Gastrocnemius medialis (tissue), 4 donors: ENCODE results near the gene ARF1. TPM values are rescaled to one million over a fixed set of nuclear protein-coding genes. Genes with fewer than 3 reads are reported as not detected.

Experiments used
- ATAC-seq, 2 donors: fragments of 150-250 bp; one replicate each; pipeline ENCODE4 v1.9.1; 2016
- DNase-seq, 2 donors: peaks; one replicate each; pipeline ENCODE4 v3.0.0-alpha.2; 2019
- H3K27ac ChIP-seq, 4 donors: fragments of 200-600 bp; sonication (generic); 1 replicate in 1 of 4; 2 replicates in 3 of 4; pipeline ENCODE4 v1.5.1; 2016 to 2018; ENCODE audit warnings: mild to moderate bottlenecking in 2 of 4, moderate library complexity in 1 of 4
- H3K27me3 ChIP-seq, 3 donors: fragments of 200-600 bp; sonication (generic) in 2 of 3; 1 replicate in 1 of 3; 2 replicates in 2 of 3; pipeline versions ENCODE4 v1.5.1 to v1.6.0; 2016 to 2019; ENCODE audit warnings: mild to moderate bottlenecking in 1 of 3, moderate library complexity in 1 of 3
- H3K36me3 ChIP-seq, 2 donors: fragments of 200-600 bp; sonication (generic) in 1 of 2; one replicate each; pipeline ENCODE4 v1.5.1; 2017 to 2018
- H3K4me1 ChIP-seq, 2 donors: fragments of 200-600 bp; sonication (generic) in 1 of 2; one replicate each; pipeline ENCODE4 v1.5.1; 2016 to 2017; ENCODE audit warnings: mild to moderate bottlenecking in 2 of 2
- H3K4me3 ChIP-seq, 4 donors: fragments of 200-600 bp; sonication (generic) in 3 of 4; 1 replicate in 1 of 4; 2 replicates in 3 of 4; pipeline ENCODE4 v1.5.1; 2016 to 2019; ENCODE audit warnings: mild to moderate bottlenecking in 2 of 4
- H3K9me3 ChIP-seq, 3 donors: fragments of 200-600 bp; sonication (generic) in 2 of 3; 1 replicate in 1 of 3; 2 replicates in 2 of 3; pipeline ENCODE4 v1.5.1; 2016 to 2019
- CTCF ChIP-seq, 5 experiments: fragments of 450-650 bp in 3 of 5; fragments of 200-600 bp in 2 of 5; sonication (generic) in 2 of 5; IDR thresholded peaks in 4 of 5; conservative IDR thresholded peaks in 1 of 5; 1 replicate in 4 of 5; 2 replicates in 1 of 5; pipeline ENCODE4 v1.5.1; 2016 to 2019; ENCODE audit warnings: antibody characterized with exemption in 5 of 5, mild to moderate bottlenecking in 3 of 5, moderate library complexity in 3 of 5
- POLR2A ChIP-seq, 2 donors: fragments of 450-650 bp; IDR thresholded peaks; one replicate each; pipeline ENCODE4 v1.6.1; 2017; ENCODE audit warnings: antibody characterized with exemption in 2 of 2, mild to moderate bottlenecking in 2 of 2, moderate library complexity in 2 of 2
- in situ Hi-C, 4 donors: fragments of 200-750 bp; cut with MboI; loops; one replicate each; pipeline versions ENCODE4 v1.15.0 to v1.8.0; 2017; ENCODE audit warnings: low sequenced_read_pairs in 4 of 4
- intact Hi-C: fragments of 100-400 bp; cut with DNase I; formaldehyde crosslinking; loops from one replicate; pipeline ENCODE4 v1.15.1; 2023; ENCODE audit warnings: low total_unique reads
- total RNA-seq, 4 donors: library from RNA; depleted of rRNA; stranded (reverse); fragments of >200 nt; gene quantifications; one replicate each; pipeline versions ENCODE4 v1.1.0 to v1.2.3, GENCODE V29; 2016

ARF1 gene
- total RNA-seq, 4 donors from 2014 or later: 234 to 422 (median 306) TPM

GRCh38 chr1:228139931-228140723, 57.6 kb downstream of the ARF1 start, which contains the start of gene GUK1:
TSS of gene GUK1 (plus strand) at chr1:228140279. CDS start at chr1:228140303, 24 bp downstream.
- Histone ChIP-seq H3K4me3 (peak within 1 kb of the TSS; percentile 83 to 100 (median 96)), H3K4me1 (peaks cover 32 to 37% of the 10 kb centered on the region in 2 donors), H3K27me3 (no peaks in the 10 kb centered on the region), H3K36me3 (no peaks in the 10 kb centered on the region), H3K9me3 (no peaks in the 10 kb centered on the region), H3K27ac (peak within 1 kb of the TSS; percentile 94 to 99 (median 96))
- intact Hi-C loops: loop anchor here (1.0 to 2.0 kb wide), 3 partner anchors 25 to 57 kb away; partner anchors contain the start of genes ARF1, IBA57 and MRPL55
- peak; percentile 89 to 90 for ATAC-seq
- peak; percentile 100 for DNase-seq
- in situ Hi-C loops: no loop called here
- TF ChIP-seq POLR2A (IDR thresholded peaks at IDR 0.05): peak; percentile 98 to 99
- peak in 3 of 5 experiments; percentile 7 to 39 (median 28) for TF ChIP-seq CTCF (IDR thresholded peaks at IDR 0.05 in 4 of 5, conservative IDR thresholded peaks at IDR 0.05 in 1 of 5)

- TF ChIP-seq CTCF (IDR thresholded peaks at IDR 0.05 in 4 of 5, conservative IDR thresholded peaks at IDR 0.05 in 1 of 5): no peak
- TF ChIP-seq POLR2A (IDR thresholded peaks at IDR 0.05): no peak
- Histone ChIP-seq H3K4me3 (peak overlapping the region; percentile 83 to 100 (median 96)), H3K27ac (peak overlapping the region; percentile 94 to 99 (median 96)), H3K9me3 (no peaks in the 10 kb centered on the region), H3K27me3 (no peaks in the 10 kb centered on the region), H3K4me1 (peaks cover 32 to 37% of the 10 kb centered on the region in 2 donors), H3K36me3 (peaks cover 0 to 3% of the 10 kb centered on the region in 2 donors)
- ATAC-seq (no peak), DNase-seq (no peak)
- intact Hi-C loops: loop anchor here (1.0 to 2.0 kb wide), 3 partner anchors 25 to 58 kb away; partner anchors contain the start of genes ARF1, IBA57 and MRPL55
- in situ Hi-C loops: no loop called here
These were observed 58.3 kb downstream of the ARF1 start for GRCh38 chr1:228140724-228141225.

GRCh38 chr1:228141226-228142044, 58.9 kb downstream of the ARF1 start:
- H3K36me3 ChIP-seq: peaks cover 0 to 10% of the 10 kb centered on the region in 2 donors
- no peaks in the 10 kb centered on the region for H3K27me3 ChIP-seq
- peak in 1 of 2 donors; percentile 54 for DNase-seq
- no peaks in the 10 kb centered on the region for H3K9me3 ChIP-seq
- intact Hi-C loops (loop anchor here (2.0 kb wide), 1 partner anchor 59 kb away; the partner anchor contains the start of gene ARF1), in situ Hi-C loops (no loop called here)
- H3K4me1 ChIP-seq: peaks cover 32 to 37% of the 10 kb centered on the region in 2 donors
- peak overlapping the region; percentile 94 to 99 (median 96) for H3K27ac ChIP-seq
- no peak for ATAC-seq
- no peak for TF ChIP-seq CTCF (IDR thresholded peaks at IDR 0.05 in 4 of 5, conservative IDR thresholded peaks at IDR 0.05 in 1 of 5)
- no peak for TF ChIP-seq POLR2A (IDR thresholded peaks at IDR 0.05)
- peak overlapping the region; percentile 83 to 100 (median 96) for H3K4me3 ChIP-seq

GRCh38 chr1:228142155-228142691, 59.7 kb downstream of the ARF1 start:
- ATAC-seq (no peak), DNase-seq (peak in 1 of 2 donors; percentile 62)
- H3K9me3 ChIP-seq: no peaks in the 10 kb centered on the region
- peaks cover 32 to 37% of the 10 kb centered on the region in 2 donors for H3K4me1 ChIP-seq
- H3K27me3 ChIP-seq: no peaks in the 10 kb centered on the region
- TF ChIP-seq POLR2A (IDR thresholded peaks at IDR 0.05) (peak in 1 of 2 donors; percentile 8), CTCF (IDR thresholded peaks at IDR 0.05 in 4 of 5, conservative IDR thresholded peaks at IDR 0.05 in 1 of 5) (no peak)
- H3K27ac ChIP-seq: peak overlapping the region; percentile 94 to 99 (median 96)
- peaks cover 0 to 12% of the 10 kb centered on the region in 2 donors for H3K36me3 ChIP-seq
- intact Hi-C loops (no loop called here), in situ Hi-C loops (no loop called here)
- peak overlapping the region in 2 of 4 donors; percentile 96 to 100 for H3K4me3 ChIP-seq
